Hepatocyte (in vitro differentiated cells): Measurements from ENCODE around the gene PZP. TPM values are rescaled to one million over a fixed set of nuclear protein-coding genes. Genes with fewer than 3 reads are reported as not detected.

Source experiments
- DNase-seq: peaks from one replicate; pipeline ENCODE4 v3.0.0-alpha.2; 2016; ENCODE audit warnings: low spot score
- H2AFZ ChIP-seq: fragments of 200-600 bp; sonication (generic); 2 replicates; pipeline ENCODE4 v1.6.0; 2016; ENCODE audit warnings: antibody characterized with exemption, mild to moderate bottlenecking
- H3K27ac ChIP-seq: fragments of 200-600 bp; sonication (generic); 2 replicates; pipeline ENCODE4 v1.5.1; 2016; ENCODE audit warnings: mild to moderate bottlenecking
- H3K27me3 ChIP-seq: fragments of 200-600 bp; sonication (generic); 2 replicates; pipeline ENCODE4 v1.6.1; 2016
- H3K36me3 ChIP-seq: fragments of 200-600 bp; sonication (generic); replicated peaks from 2 replicates; pipeline ENCODE4 v1.5.1; 2016; ENCODE audit warnings: low read depth; ENCODE audit not compliant: insufficient read depth
- H3K4me1 ChIP-seq: fragments of 200-600 bp; sonication (generic); 2 replicates; pipeline ENCODE4 v1.5.1; 2016; ENCODE audit warnings: mild to moderate bottlenecking, moderate library complexity; ENCODE audit not compliant: insufficient read depth
- H3K4me2 ChIP-seq: fragments of 200-600 bp; sonication (generic); 2 replicates; pipeline ENCODE4 v1.6.0; 2016
- H3K4me3 ChIP-seq: fragments of 200-600 bp; sonication (generic); 2 replicates; pipeline ENCODE4 v1.5.1; 2016; ENCODE audit warnings: mild to moderate bottlenecking
- H3K79me2 ChIP-seq: fragments of 200-600 bp; sonication (generic); 2 replicates; pipeline ENCODE4 v1.6.0; 2017; ENCODE audit warnings: mild to moderate bottlenecking
- H3K9me2 ChIP-seq: fragments of 200-600 bp; sonication (generic); replicated peaks from 2 replicates; pipeline ENCODE4 v1.6.0; 2017; ENCODE audit warnings: mild to moderate bottlenecking; ENCODE audit not compliant: insufficient read depth
- H3K9me3 ChIP-seq: fragments of 200-600 bp; sonication (generic); 2 replicates; pipeline ENCODE4 v1.5.1; 2016; ENCODE audit warnings: low read depth, mild to moderate bottlenecking
- H4K20me1 ChIP-seq: fragments of 200-600 bp; sonication (generic); 2 replicates; pipeline ENCODE4 v1.6.0; 2016; ENCODE audit warnings: mild to moderate bottlenecking; ENCODE audit not compliant: insufficient read depth, poor library complexity, severe bottlenecking
- CTCF ChIP-seq: fragments of 200-600 bp; sonication (generic); IDR thresholded peaks from 2 replicates; pipeline ENCODE4 v1.5.1; 2016; ENCODE audit warnings: antibody characterized with exemption, mild to moderate bottlenecking; ENCODE audit not compliant: poor library complexity
- EZH2 ChIP-seq: fragments of 200-600 bp; sonication (generic); IDR thresholded peaks from 2 replicates; pipeline ENCODE4 v1.6.1; 2016; ENCODE audit warnings: antibody characterized with exemption, mild to moderate bottlenecking, borderline replicate concordance
- EZH2phosphoT487 ChIP-seq: fragments of 200-600 bp; sonication (generic); IDR thresholded peaks from one replicate; pipeline ENCODE4 v1.6.1; 2018; ENCODE audit warnings: antibody characterized with exemption, mild to moderate bottlenecking, low read depth, moderate library complexity; ENCODE audit not compliant: unreplicated experiment, severe bottlenecking
- WGBS: methylation state at CpG from one replicate; pipeline ENCODE4 v1.1.6; 2016; ENCODE audit warnings: low lambda C conversion rate; ENCODE audit errors: missing lambda C conversion rate; 5-methylcytosine and 5-hydroxymethylcytosine counted together
- polyA plus RNA-seq: library from polyadenylated mRNA; unstranded; fragments of >200 nt; fragmentation: Nextera tagmentation; extraction: Ambion mirVana; gene quantifications from 2 replicates; pipeline ENCODE4 v1.2.1, GENCODE V29; 2016
- total RNA-seq: library from RNA; depleted of rRNA; stranded (reverse); fragments of >200 nt; gene quantifications from 2 replicates; pipeline ENCODE4 v1.2.3, GENCODE V29; 2014

The PZP gene
- total and polyA plus RNA-seq, 2 experiments from 2014 or later = 0.10 to 0.45 TPM

- 55% methylated on average over 3 of the region's 3 CpGs for WGBS
- Histone ChIP-seq H3K27ac (no peak overlapping the region), H3K36me3 (no peaks in the 10 kb centered on the region)
Measured at GRCh38 chr12:9248435-9248834, 40.2 kb upstream of the PZP start.

DNA sequence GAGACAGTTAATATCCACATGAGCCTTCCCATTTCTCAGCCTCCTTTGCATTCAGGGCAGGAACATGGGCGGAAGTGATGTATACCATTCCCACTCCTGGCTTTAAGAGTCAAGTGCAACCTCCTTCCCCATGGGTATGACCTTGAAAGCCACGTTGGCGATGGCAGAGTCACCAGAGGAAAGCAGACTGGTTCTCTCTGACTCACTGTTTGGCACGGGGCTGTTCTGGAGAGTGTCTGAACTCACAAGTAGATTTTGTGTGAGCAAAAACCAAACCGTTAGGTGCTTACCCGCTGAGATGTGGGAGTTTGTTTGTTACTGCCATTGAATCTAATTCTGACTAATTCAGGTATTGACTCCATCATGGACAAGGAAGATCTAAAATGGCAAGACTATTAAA, 36.7 kb upstream of the PZP start:
- H3K4me1 ChIP-seq = no peaks in the 10 kb centered on the region
- no peaks in the 10 kb centered on the region for H4K20me1 ChIP-seq
- no peak overlapping the region for H3K27ac ChIP-seq
- no peak overlapping the region for H3K4me3 ChIP-seq
- H3K36me3 ChIP-seq = no peaks in the 10 kb centered on the region
- DNase-seq = no peak
- no peak overlapping the region for H3K4me2 ChIP-seq
- 76% methylated on average over 6 of the region's 6 CpGs for WGBS
- no peaks in the 10 kb centered on the region for H3K79me2 ChIP-seq
- no peaks in the 10 kb centered on the region for H3K27me3 ChIP-seq
- no peak overlapping the region for H2AFZ ChIP-seq
- no peaks in the 10 kb centered on the region for H3K9me3 ChIP-seq
- no peaks in the 10 kb centered on the region for H3K9me2 ChIP-seq
- TF ChIP-seq EZH2phosphoT487 = no peak
- TF ChIP-seq CTCF = no peak
- TF ChIP-seq EZH2 = no peak

More at GRCh38 chr12:9248435-9248834, 40.2 kb upstream of the PZP start:
- Histone ChIP-seq H3K79me2 (no peaks in the 10 kb centered on the region), H3K4me3 (no peak overlapping the region), H3K4me1 (no peaks in the 10 kb centered on the region), H3K9me2 (no peaks in the 10 kb centered on the region), H2AFZ (no peak overlapping the region), H3K27me3 (no peaks in the 10 kb centered on the region), H3K9me3 (no peaks in the 10 kb centered on the region), H4K20me1 (no peaks in the 10 kb centered on the region), H3K4me2 (no peak overlapping the region)
- TF ChIP-seq EZH2 = no peak
- no peak for TF ChIP-seq EZH2phosphoT487
- no peak for TF ChIP-seq CTCF
- no peak for DNase-seq

DNA sequence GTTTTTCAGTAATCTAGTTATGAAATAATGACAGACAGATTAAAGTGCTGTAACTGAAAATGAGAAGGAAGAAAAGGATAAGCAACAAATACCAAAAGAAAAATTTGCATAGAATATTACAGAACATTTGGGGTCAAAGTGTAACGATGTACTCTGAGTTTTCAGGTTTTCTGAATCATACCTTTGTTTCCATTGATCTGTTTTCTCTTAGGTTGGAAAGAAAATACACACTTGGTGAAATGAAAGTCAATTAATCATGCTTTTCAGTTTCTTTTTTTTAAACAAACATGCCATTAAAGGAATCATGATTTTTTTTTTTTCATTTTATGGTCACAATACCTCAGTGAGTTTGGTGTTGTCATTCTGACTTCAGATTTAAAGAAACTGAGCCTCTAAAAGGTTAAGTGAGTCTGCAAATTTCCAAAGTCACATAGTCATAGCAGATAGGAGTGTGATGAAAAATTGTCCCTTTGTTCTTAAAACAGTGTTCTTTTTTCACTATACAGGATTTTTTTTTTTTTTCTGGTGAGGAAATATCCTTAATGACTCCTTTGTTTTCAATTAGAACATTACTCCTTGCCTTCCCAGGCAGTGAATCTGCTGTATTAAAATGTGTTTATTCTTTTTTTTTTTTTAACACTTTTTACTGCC, 35.9 kb upstream of the PZP start:
- TF ChIP-seq CTCF (no peak), EZH2 (no peak)
- no peaks in the 10 kb centered on the region for H3K27me3 ChIP-seq
- 66% methylated on average over 1 of the region's 1 CpG for WGBS
- no peaks in the 10 kb centered on the region for H3K79me2 ChIP-seq
- no peak for DNase-seq
- H3K9me3 ChIP-seq = no peaks in the 10 kb centered on the region
- no peak overlapping the region for H3K4me3 ChIP-seq
- no peaks in the 10 kb centered on the region for H3K9me2 ChIP-seq
- no peaks in the 10 kb centered on the region for H3K4me1 ChIP-seq
- H2AFZ ChIP-seq = no peak overlapping the region
- H3K36me3 ChIP-seq = no peaks in the 10 kb centered on the region
- H4K20me1 ChIP-seq = no peaks in the 10 kb centered on the region
- H3K4me2 ChIP-seq = no peak overlapping the region
- H3K27ac ChIP-seq = no peak overlapping the region
